ENCODE measurements around the gene GALNT16. TPM values are rescaled to one million over a fixed set of nuclear protein-coding genes. Genes with fewer than 3 reads are reported as not detected.

GALNT16 gene
- total RNA-seq, 4 donors from 2014 or later = 8.3 to 11.7 (median 10.7) TPM

DNA sequence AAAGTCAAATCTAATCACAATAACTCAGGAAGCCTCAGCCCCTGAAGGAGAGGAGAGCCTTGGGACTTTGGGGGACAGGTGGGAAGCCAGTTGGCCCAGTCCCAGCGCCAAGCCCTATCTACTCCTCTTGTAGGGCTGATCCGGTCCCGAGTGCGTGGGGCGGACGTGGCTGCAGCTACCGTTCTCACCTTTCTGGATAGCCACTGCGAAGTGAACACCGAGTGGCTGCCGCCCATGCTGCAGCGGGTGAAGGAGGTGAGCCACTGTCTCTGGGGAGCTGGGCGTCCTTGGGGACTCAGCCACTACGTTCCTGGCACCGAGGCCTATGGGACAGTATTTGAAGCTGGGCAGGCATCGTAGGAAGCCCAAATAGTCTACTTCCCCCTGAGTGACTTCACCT is 68.4 kb downstream of the GALNT16 start:
- no peak overlapping the region for H3K27ac ChIP-seq
- no peaks in the 10 kb centered on the region for H3K4me1 ChIP-seq
- no peak overlapping the region for H3K4me3 ChIP-seq
- TF ChIP-seq POLR2A (IDR thresholded peaks at IDR 0.05) = no peak
- TF ChIP-seq, protein P1, sequence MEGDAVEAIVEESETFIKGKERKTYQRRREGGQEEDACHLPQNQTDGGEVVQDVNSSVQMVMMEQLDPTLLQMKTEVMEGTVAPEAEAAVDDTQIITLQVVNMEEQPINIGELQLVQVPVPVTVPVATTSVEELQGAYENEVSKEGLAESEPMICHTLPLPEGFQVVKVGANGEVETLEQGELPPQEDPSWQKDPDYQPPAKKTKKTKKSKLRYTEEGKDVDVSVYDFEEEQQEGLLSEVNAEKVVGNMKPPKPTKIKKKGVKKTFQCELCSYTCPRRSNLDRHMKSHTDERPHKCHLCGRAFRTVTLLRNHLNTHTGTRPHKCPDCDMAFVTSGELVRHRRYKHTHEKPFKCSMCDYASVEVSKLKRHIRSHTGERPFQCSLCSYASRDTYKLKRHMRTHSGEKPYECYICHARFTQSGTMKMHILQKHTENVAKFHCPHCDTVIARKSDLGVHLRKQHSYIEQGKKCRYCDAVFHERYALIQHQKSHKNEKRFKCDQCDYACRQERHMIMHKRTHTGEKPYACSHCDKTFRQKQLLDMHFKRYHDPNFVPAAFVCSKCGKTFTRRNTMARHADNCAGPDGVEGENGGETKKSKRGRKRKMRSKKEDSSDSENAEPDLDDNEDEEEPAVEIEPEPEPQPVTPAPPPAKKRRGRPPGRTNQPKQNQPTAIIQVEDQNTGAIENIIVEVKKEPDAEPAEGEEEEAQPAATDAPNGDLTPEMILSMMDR (IDR thresholded peaks at IDR 0.05) = no peak
- TF ChIP-seq EP300 (IDR thresholded peaks at IDR 0.05) = no peak
- H3K36me3 ChIP-seq = no peaks in the 10 kb centered on the region
- H3K9me3 ChIP-seq = no peaks in the 10 kb centered on the region
- no peak for DNase-seq (ENCODE audit: low spot score in 2 of 2)
- H3K27me3 ChIP-seq = no peaks in the 10 kb centered on the region
- WGBS, 2 donors = 78 to 83% methylated on average over 12 to 15 of the region's 15 CpGs

DNA sequence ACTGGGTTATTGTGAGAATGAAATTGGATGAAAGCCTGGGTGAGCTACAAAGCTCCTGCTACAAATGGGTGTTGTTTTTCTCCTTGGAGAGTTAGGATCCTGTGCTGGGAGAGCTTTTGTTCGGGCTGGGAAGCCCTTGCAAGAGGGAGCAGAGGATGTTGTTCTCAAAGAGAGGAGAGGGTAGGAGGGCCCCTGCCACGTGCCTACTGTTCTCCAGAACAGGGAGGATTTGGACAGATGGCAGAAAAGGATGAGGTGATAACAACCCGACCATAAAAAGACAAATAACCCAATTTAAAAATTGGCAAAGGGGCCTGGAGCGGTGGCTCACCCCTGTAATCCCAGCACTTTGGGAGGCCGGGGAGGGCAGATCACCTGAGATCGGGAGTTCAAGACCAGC is 68.8 kb downstream of the GALNT16 start:
- no peaks in the 10 kb centered on the region for H3K4me1 ChIP-seq
- H3K27me3 ChIP-seq = no peaks in the 10 kb centered on the region
- DNase-seq (ENCODE audit: low spot score in 2 of 2) = no peak
- no peaks in the 10 kb centered on the region for H3K36me3 ChIP-seq
- no peak overlapping the region for H3K27ac ChIP-seq
- 79 to 81% methylated on average over 6 of the region's 6 CpGs for WGBS, 2 donors
- no peak overlapping the region for H3K4me3 ChIP-seq
- TF ChIP-seq EP300 (IDR thresholded peaks at IDR 0.05) (no peak), POLR2A (IDR thresholded peaks at IDR 0.05) (no peak)
- TF ChIP-seq, protein P1 (IDR thresholded peaks at IDR 0.05) = no peak
- no peaks in the 10 kb centered on the region for H3K9me3 ChIP-seq

DNA sequence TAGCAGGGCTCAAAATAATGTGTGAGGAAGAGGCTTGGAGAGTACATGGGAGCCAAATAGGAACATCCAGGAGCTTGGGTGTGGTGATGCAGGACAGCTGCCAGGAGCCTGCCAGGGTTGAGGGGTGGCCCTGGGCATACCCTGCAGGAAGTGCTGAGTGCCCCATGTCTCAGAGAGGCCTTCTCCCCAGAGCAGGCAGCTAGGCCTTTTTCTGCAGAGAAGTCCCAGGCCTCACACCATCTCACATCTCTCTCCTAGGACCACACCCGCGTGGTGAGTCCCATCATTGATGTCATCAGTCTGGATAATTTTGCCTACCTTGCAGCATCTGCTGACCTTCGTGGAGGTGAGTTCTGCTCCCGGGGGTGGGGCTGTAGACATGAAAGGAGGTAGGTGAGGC is 71.2 kb downstream of the GALNT16 start:
- no peak for DNase-seq (ENCODE audit: low spot score in 2 of 2)
- WGBS, 2 donors = 80 to 87% methylated on average over 4 of the region's 4 CpGs

DNA sequence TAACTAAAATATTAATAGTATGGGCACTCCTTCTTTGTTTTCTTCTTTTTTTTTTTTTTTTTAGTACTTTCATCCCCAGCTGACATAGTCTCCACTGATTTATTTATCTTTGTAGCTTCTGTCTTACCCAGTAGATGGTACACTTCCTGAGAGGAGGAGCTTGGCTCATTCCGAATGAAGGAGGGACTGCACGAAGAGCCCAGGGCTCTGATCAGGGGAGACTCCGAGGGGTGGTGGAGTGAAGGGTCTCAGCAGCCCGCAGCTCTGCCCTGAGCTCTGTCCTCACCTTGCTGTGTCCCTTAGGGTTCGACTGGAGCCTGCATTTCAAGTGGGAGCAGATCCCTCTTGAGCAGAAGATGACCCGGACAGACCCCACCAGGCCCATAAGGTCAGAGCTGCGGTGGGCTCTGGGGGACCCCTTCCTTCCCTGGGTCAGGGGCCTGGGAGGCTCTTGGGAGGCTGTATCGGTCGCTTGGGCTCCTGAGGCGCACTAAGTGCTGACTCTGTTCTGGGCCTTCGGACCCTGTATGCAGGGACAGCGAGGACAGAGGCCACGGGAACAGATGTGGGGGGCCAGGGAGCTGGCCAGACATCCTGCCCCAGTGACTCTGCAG is 72.9 kb downstream of the GALNT16 start:
- 76 to 81% methylated on average over 10 to 12 of the region's 13 CpGs for WGBS, 2 donors
- Histone ChIP-seq H3K36me3 (no peaks in the 10 kb centered on the region), H3K9me3 (no peaks in the 10 kb centered on the region), H3K4me3 (no peak overlapping the region), H3K27me3 (no peaks in the 10 kb centered on the region), H3K4me1 (peaks cover 0 to 10% (median 0%) of the 10 kb centered on the region in 4 donors), H3K27ac (no peak overlapping the region)
- no peak for TF ChIP-seq POLR2A (IDR thresholded peaks at IDR 0.05)
- TF ChIP-seq EP300 (IDR thresholded peaks at IDR 0.05) = no peak
- TF ChIP-seq, protein P1 (IDR thresholded peaks at IDR 0.05) = no peak
- DNase-seq (ENCODE audit: low spot score in 2 of 2) = no peak

More for the DNA sequence above, 71.2 kb downstream of the GALNT16 start:
- no peak overlapping the region for H3K4me3 ChIP-seq
- H3K27ac ChIP-seq = no peak overlapping the region
- H3K4me1 ChIP-seq = peaks cover 0 to 10% (median 0%) of the 10 kb centered on the region in 4 donors
- H3K36me3 ChIP-seq = no peaks in the 10 kb centered on the region
- H3K9me3 ChIP-seq = no peaks in the 10 kb centered on the region
- TF ChIP-seq, protein P1 (IDR thresholded peaks at IDR 0.05) = no peak
- no peak for TF ChIP-seq POLR2A (IDR thresholded peaks at IDR 0.05)
- no peak for TF ChIP-seq EP300 (IDR thresholded peaks at IDR 0.05)
- H3K27me3 ChIP-seq = no peaks in the 10 kb centered on the region

DNA sequence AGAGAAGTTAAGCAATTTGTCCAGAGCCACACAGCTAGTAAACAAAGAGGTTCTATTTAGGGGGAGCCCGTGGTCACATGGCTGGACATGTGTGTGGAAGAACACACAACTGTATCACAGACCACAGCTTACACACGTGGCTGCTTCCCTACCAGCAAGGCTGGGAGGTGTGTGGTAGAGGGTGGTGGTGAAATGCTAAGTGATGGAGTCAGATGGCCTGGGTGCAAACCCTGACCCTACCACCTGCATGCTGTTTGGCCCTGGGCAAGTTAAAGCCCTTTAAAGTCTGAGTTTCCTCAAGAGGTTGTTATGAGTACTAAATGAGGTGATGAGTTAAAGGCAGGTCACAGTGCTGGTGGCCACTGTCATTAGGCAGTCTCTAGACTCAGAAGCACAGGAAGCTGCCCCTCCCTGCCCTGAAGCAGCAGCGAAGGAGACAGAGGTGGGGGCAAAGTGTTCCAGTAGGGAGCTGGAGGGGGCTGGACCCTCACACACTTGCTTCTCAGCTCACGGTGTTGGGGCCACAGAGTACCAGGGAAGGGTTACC is 73.9 kb downstream of the GALNT16 start:
- Histone ChIP-seq H3K4me3 (no peak overlapping the region), H3K27me3 (no peaks in the 10 kb centered on the region), H3K27ac (no peak overlapping the region), H3K4me1 (peaks cover 0 to 10% (median 0%) of the 10 kb centered on the region in 4 donors), H3K9me3 (no peaks in the 10 kb centered on the region), H3K36me3 (no peaks in the 10 kb centered on the region)
- TF ChIP-seq, protein P1 (IDR thresholded peaks at IDR 0.05) = no peak
- TF ChIP-seq POLR2A (IDR thresholded peaks at IDR 0.05) (no peak), EP300 (IDR thresholded peaks at IDR 0.05) (no peak)
- no peak for DNase-seq (ENCODE audit: low spot score in 2 of 2)
- WGBS, 2 donors = 63 to 65% methylated on average over 4 of the region's 4 CpGs

Measured in tibial nerve (tissue), 4 donors.